ENCODE measurements around the gene GALNTL6. TPM values are rescaled to one million over a fixed set of nuclear protein-coding genes. Genes with fewer than 3 reads are reported as not detected.

Gene GALNTL6
- under 0.01 TPM in 1 of 2 replicates, not detected in the other for total RNA-seq

DNA sequence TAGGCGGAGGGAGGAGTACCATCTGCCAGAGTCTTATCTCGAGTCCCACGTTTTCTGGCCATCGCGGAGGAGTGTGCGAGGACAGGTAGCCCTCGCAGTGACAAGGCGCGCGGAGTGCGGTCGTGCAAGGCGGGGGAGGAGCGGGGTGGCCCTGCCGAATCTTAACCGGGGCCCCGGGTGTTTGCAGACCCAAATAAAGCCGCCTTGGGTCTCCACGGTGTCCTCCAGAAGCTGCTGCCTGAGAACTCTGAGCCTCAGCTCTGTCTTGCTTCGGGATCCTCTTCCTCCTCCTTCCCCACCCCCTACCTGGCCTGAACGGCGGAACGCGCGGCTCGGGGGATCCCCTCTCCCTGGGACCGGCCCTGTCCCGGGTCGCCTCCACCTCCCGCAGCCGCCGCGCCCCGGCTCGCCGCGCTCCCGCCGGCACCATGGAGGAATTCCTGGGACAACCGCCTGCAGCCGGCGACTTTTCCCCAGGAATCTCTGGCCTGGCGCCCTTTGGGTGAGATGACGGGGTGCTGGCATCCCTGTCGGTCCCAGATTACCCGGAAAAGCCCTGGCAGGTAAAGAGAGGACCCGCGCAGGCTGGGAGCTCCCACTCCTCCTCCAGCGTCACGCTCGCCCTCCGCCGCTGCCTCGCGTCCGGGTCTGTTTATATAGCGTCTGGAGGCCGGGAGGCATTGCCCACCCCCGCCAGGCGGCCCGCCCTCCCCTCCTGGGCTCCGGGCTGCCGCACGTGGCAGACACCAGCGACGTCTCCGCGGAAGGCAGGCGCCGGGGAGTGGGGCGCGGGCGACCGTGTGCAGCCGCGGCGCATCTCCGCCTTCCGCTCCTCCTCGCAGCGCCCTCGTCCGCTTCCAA lies at the start of gene GALNTL6:
Gene GALNTL6 (plus strand): TSS at position 740 of the 861 bp plus-strand sequence.
- no peaks in the 10 kb centered on the region for H4K20me1 ChIP-seq (ENCODE audit: insufficient read depth, low read length)
- H3K36me3 ChIP-seq (ENCODE audit: insufficient read depth, low read length): no peaks in the 10 kb centered on the region
- H3K79me2 ChIP-seq (ENCODE audit: insufficient read depth, low read length): no peaks in the 10 kb centered on the region
- TF ChIP-seq, protein P1, sequence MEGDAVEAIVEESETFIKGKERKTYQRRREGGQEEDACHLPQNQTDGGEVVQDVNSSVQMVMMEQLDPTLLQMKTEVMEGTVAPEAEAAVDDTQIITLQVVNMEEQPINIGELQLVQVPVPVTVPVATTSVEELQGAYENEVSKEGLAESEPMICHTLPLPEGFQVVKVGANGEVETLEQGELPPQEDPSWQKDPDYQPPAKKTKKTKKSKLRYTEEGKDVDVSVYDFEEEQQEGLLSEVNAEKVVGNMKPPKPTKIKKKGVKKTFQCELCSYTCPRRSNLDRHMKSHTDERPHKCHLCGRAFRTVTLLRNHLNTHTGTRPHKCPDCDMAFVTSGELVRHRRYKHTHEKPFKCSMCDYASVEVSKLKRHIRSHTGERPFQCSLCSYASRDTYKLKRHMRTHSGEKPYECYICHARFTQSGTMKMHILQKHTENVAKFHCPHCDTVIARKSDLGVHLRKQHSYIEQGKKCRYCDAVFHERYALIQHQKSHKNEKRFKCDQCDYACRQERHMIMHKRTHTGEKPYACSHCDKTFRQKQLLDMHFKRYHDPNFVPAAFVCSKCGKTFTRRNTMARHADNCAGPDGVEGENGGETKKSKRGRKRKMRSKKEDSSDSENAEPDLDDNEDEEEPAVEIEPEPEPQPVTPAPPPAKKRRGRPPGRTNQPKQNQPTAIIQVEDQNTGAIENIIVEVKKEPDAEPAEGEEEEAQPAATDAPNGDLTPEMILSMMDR (IDR thresholded peaks at IDR 0.05; ENCODE audit: extremely low read depth, low read depth, low read length): no peak
- no peak within 1 kb of the TSS for H3K27ac ChIP-seq (ENCODE audit: low read depth, low read length)
- no peak within 1 kb of the TSS for H3K4me3 ChIP-seq (ENCODE audit: insufficient read depth, low read length)
- no peaks in the 10 kb centered on the region for H3K27me3 ChIP-seq (ENCODE audit: insufficient read depth, low read length)
- no peak within 1 kb of the TSS for H2AFZ ChIP-seq (ENCODE audit: low read length)
- DNase-seq (ENCODE audit: insufficient read length, low spot score, missing footprints): peak; percentile 27
- H3K4me1 ChIP-seq (ENCODE audit: insufficient read depth, low read length): no peaks in the 10 kb centered on the region
- no peak within 1 kb of the TSS for H3K4me2 ChIP-seq (ENCODE audit: insufficient read depth, low read length)
- no peaks in the 10 kb centered on the region for H3K9me3 ChIP-seq (ENCODE audit: low read depth, low read length)

GRCh38 chr4:171765514-171765913 lies 47.7 kb upstream of the GALNTL6 start:
- TF ChIP-seq, protein P1 (IDR thresholded peaks at IDR 0.05; ENCODE audit: extremely low read depth, low read depth, low read length): no peak
- Histone ChIP-seq H3K27ac (ENCODE audit: low read depth, low read length) (no peak overlapping the region), H2AFZ (ENCODE audit: low read length) (no peak overlapping the region), H3K4me2 (ENCODE audit: insufficient read depth, low read length) (no peak overlapping the region), H3K9me3 (ENCODE audit: low read depth, low read length) (no peaks in the 10 kb centered on the region), H3K27me3 (ENCODE audit: insufficient read depth, low read length) (no peaks in the 10 kb centered on the region), H3K4me3 (ENCODE audit: insufficient read depth, low read length) (no peak overlapping the region), H3K4me1 (ENCODE audit: insufficient read depth, low read length) (no peaks in the 10 kb centered on the region), H4K20me1 (ENCODE audit: insufficient read depth, low read length) (no peaks in the 10 kb centered on the region), H3K79me2 (ENCODE audit: insufficient read depth, low read length) (no peaks in the 10 kb centered on the region), H3K36me3 (ENCODE audit: insufficient read depth, low read length) (no peaks in the 10 kb centered on the region)
- no peak for DNase-seq (ENCODE audit: insufficient read length, low spot score, missing footprints)

- TF ChIP-seq, protein P1 (IDR thresholded peaks at IDR 0.05; ENCODE audit: extremely low read depth, low read depth, low read length): no peak
- Histone ChIP-seq H3K79me2 (ENCODE audit: insufficient read depth, low read length) (no peaks in the 10 kb centered on the region), H3K4me1 (ENCODE audit: insufficient read depth, low read length) (no peaks in the 10 kb centered on the region), H3K36me3 (ENCODE audit: insufficient read depth, low read length) (no peaks in the 10 kb centered on the region), H2AFZ (ENCODE audit: low read length) (no peak overlapping the region), H3K27ac (ENCODE audit: low read depth, low read length) (no peak overlapping the region), H3K4me2 (ENCODE audit: insufficient read depth, low read length) (no peak overlapping the region), H3K9me3 (ENCODE audit: low read depth, low read length) (no peaks in the 10 kb centered on the region), H4K20me1 (ENCODE audit: insufficient read depth, low read length) (no peaks in the 10 kb centered on the region), H3K27me3 (ENCODE audit: insufficient read depth, low read length) (no peaks in the 10 kb centered on the region), H3K4me3 (ENCODE audit: insufficient read depth, low read length) (no peak overlapping the region)
- no peak for DNase-seq (ENCODE audit: insufficient read length, low spot score, missing footprints)
Observed at GRCh38 chr4:171774642-171775190, 38.5 kb upstream of the GALNTL6 start.

- H3K79me2 ChIP-seq (ENCODE audit: insufficient read depth, low read length): no peaks in the 10 kb centered on the region
- H4K20me1 ChIP-seq (ENCODE audit: insufficient read depth, low read length): no peaks in the 10 kb centered on the region
- H3K27me3 ChIP-seq (ENCODE audit: insufficient read depth, low read length): no peaks in the 10 kb centered on the region
- TF ChIP-seq, protein P1 (IDR thresholded peaks at IDR 0.05; ENCODE audit: extremely low read depth, low read depth, low read length): no peak
- H3K9me3 ChIP-seq (ENCODE audit: low read depth, low read length): no peaks in the 10 kb centered on the region
- no peak overlapping the region for H3K4me2 ChIP-seq (ENCODE audit: insufficient read depth, low read length)
- no peak overlapping the region for H3K4me3 ChIP-seq (ENCODE audit: insufficient read depth, low read length)
- H2AFZ ChIP-seq (ENCODE audit: low read length): no peak overlapping the region
- H3K36me3 ChIP-seq (ENCODE audit: insufficient read depth, low read length): no peaks in the 10 kb centered on the region
- H3K27ac ChIP-seq (ENCODE audit: low read depth, low read length): no peak overlapping the region
- DNase-seq (ENCODE audit: insufficient read length, low spot score, missing footprints): no peak
- H3K4me1 ChIP-seq (ENCODE audit: insufficient read depth, low read length): no peaks in the 10 kb centered on the region
Observed at GRCh38 chr4:171779301-171779700, 33.9 kb upstream of the GALNTL6 start.

Data from osteoblast (primary cell).